Epithelial cell of proximal tubule (primary cell): ENCODE measurements around the gene STX1A. TPM values are rescaled to one million over a fixed set of nuclear protein-coding genes. Genes with fewer than 3 reads are reported as not detected.
A peak's percentile ranks its signal among the peaks of the same experiment; 100 is the strongest.

Source experiments
- DNase-seq: peaks from one replicate; pipeline ENCODE4 v3.0.0-alpha.2; 2011; ENCODE audit warnings: low read depth
- H3K4me3 ChIP-seq: 2 replicates; pipeline ENCODE4 v1.5.1; 2011; ENCODE audit warnings: low read depth, mild to moderate bottlenecking, low read length
- total RNA-seq: library from RNA; depleted of rRNA; stranded (reverse); fragments of >200 nt; gene quantifications from 2 replicates; pipeline ENCODE4 v1.2.3, GENCODE V29; 2015
- TF ChIP-seq, protein P1 (sequence below): conservative IDR thresholded peaks from 2 replicates; pipeline ENCODE4 v1.5.1; 2012; ENCODE audit warnings: low read depth, mild to moderate bottlenecking, low read length

The STX1A gene
- total RNA-seq: 18.0 and 22.4 TPM in 2 replicates

DNA sequence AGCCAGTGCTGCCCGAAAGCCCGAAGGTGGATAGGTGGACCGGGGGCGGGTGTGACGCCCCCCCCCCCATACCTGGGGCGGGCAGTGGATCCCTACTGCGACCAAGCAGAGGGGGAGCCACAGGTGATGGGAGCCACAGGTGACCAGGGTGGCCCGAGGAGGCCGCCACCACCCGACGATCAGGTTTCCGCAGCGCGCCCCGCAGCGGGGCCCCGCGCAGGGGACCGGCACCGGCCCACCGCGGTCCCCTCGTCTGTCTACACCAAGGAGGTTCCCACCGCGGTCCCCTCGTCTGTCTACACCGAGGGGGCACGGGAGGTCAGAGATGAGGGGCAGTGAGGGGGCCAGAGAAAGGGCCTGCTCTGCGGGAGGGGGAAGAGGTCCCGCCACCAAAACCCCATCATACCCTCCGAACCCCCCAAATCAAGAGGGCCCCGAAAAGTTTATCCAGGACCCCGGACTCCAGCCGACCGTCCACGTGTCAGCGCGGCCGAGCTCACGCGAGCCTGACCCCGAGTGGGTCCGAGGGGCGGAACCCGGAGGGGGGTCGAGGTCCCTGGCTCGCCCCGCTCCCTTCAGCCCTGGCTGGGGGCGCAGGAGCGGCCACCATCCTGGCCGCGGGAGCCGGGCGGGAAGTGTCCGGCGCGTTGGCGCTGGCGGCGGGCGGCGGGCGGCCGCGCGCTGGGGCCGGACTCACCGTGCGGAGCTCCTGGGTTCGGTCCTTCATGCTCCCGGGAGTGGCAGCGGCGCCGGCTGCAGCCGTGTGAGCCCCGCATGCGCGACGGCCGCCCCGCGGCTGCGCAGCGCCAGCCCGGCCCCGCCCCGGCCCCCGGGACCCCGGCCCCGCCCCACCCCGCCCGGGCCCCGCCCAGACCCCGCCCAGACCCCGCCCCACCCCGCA is at the start of gene STX1A:
TSS of gene STX1A (minus strand) at position 765 of the 901 bp plus-strand sequence. CDS start at position 727, 38 bp downstream.
- TF ChIP-seq, protein P1, sequence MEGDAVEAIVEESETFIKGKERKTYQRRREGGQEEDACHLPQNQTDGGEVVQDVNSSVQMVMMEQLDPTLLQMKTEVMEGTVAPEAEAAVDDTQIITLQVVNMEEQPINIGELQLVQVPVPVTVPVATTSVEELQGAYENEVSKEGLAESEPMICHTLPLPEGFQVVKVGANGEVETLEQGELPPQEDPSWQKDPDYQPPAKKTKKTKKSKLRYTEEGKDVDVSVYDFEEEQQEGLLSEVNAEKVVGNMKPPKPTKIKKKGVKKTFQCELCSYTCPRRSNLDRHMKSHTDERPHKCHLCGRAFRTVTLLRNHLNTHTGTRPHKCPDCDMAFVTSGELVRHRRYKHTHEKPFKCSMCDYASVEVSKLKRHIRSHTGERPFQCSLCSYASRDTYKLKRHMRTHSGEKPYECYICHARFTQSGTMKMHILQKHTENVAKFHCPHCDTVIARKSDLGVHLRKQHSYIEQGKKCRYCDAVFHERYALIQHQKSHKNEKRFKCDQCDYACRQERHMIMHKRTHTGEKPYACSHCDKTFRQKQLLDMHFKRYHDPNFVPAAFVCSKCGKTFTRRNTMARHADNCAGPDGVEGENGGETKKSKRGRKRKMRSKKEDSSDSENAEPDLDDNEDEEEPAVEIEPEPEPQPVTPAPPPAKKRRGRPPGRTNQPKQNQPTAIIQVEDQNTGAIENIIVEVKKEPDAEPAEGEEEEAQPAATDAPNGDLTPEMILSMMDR: no peak
- H3K4me3 ChIP-seq: peak within 1 kb of the TSS; percentile 72
- no peak for DNase-seq

DNA sequence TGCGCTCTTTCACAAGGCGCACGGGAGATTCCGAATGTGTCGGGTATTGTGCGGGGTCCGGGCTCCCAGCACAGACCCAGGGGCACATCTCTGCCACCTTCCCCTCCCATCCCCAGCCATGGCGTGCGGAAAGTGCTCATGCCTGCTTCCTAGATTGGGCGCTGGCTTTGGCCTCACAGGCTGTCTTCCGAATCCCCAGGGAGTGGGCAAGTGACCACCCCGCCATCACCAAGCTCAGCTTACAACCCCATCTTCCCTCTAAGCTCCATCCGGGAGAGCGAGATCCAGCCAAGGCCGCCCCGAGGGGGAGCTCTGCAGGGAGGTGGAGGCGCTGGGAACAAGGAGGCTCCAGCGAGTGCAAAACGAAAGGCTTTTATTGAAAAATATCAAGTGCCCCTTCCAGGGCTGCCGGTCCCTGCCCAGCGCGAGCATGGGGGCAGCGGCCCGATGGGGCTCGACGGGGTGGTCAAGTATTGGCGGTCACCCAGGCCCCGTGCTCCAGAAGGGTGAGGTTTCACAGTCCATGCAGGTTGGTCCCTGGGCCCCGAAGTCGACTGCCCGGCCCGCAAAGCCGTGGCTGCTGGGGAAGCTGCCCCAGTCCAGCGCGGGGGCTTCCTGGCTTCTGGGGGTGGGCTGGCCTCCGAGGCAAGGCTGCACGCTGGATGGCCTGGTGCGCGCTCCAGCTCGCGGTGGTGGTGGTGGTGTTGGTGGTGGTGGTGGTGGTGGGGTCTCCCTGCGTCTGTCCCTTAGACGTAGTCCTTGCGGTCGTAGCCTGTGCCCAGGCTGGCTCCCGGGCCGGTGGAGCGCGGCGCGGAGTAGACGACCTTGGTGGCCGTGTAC is 49.4 kb upstream of the STX1A start:
- no peak for DNase-seq
- TF ChIP-seq, protein P1: no peak
- no peak overlapping the region for H3K4me3 ChIP-seq

DNA sequence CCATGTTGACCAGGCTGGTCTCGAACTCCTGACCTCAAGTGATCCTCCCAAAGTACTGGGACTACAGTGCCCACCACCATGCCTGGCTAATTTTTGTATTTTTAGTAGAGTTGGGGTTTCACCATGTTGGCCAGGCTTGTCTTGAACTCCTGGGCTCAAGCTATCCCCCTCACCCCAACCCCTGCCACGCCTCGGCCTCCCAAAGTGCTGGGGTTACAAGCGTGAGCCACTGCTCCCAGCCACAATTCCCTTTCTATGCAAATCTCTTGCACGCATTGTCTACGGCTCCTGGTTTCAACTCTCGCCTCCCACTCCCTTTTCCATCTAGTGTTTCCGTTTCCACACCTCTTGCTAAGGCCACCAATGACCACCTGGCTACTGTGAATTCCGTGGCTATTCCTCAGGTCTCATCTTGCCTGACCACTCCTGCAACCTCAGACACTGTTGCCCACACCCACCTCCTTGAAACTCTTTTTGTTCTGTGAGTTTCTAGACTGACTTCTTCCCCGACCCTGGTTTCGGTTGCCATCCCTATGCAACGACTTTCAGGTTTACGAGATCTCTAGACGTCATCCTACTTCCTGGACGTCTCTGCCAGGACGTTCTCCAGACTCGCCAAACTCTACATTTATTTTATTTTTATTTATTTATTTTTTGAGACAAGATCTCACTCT is 47.2 kb upstream of the STX1A start:
- no peak overlapping the region for H3K4me3 ChIP-seq
- TF ChIP-seq, protein P1: no peak
- DNase-seq: no peak

DNA sequence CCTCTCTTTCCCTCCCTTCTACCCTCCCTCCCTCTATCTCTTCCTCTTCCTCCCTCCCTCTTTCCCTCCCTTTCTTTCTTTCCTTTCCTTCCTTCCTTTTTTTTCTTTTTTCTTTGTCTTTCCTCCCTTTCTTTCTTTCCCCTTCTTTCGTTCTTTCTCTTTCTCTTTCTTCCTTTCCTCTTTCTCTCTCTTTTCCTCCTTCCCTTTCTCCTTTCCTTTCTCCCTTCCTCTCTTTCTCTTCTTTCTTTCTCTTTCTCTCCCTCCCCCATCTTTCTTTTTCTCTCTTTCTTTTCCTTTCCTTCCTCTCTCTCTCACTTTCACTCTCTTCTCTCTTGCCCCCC is 43.2 kb upstream of the STX1A start:
- TF ChIP-seq, protein P1: no peak
- no peak overlapping the region for H3K4me3 ChIP-seq
- no peak for DNase-seq

DNA sequence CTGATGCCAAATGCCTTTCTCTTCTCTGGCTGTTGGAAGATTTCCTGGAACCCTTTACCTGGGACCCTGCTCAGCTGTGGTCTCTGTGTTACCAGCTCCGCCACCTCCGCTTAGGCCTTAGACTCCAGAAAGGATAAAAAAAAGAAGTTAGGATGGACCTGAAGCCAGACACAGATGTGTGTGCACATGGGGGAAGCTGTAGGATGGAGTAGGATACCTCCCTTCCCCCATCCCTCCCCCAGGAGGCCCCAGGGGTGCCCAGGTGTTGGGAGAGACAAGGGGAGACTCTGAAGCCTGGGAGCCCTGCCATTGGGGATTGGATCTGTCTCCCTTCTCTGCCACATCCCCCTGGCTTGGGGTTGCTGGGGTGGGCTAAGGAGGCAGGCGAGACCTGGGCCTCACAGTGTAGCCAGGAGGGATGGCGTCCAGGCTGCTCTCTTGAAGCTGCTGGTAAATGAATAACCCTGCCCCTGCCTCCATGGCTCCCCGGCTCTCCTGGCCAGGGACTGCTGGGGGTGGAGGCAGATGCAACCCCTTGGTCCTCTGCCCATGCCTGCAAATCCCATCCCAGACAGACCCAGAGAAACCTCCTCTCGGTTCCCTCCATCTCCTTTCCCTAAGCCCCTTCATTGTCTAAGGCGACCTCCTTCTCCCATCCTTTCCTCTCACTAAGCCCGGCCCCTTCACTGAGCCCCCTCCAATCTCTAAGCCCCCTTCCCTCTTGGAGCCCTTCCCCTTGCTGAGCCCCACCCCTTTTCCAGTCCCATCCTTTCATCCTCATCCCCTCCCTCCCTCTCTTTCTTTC is 42.6 kb upstream of the STX1A start:
- TF ChIP-seq, protein P1: no peak
- H3K4me3 ChIP-seq: no peak overlapping the region
- no peak for DNase-seq

DNA sequence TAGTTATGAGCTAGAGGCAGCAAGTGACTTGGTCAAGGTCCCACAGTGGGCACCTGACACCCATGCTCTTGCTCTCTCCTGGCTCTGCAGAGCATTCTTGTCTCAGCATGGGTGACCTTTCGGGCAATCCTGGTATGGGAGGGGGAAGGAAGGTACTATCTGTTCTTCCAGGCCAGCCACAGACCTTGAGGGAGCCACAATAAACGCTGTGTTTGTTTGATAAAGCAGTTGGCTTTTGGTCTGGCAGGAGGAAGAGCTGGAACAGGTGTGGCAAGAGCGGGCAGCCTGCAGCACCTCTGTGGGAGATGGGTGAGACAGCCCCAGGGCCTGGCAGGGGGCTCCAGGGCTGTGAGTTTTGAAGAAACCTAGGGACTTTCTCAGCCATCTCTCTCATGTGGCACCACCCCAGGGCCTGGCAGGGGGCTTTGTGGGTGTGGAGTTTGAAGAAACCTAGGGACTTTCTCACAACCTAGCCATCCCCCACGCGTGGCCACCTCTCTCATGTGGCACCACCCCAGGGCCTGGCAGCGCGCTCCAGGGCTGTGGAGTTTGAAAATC is 39.2 kb upstream of the STX1A start:
- H3K4me3 ChIP-seq: no peak overlapping the region
- no peak for DNase-seq
- TF ChIP-seq, protein P1: no peak
